Retinal pigment epithelial cell (primary cell): Measurements from ENCODE around the gene DHX29.
"Not testable (repeated sequence)": the region's sequence is repeated elsewhere in the genome, so short reads cannot be mapped to it uniquely, and the experiment has no call there.

ENCODE experiments used
- DNase-seq: peaks from one replicate; pipeline ENCODE4 v3.0.0-alpha.2; 2010; ENCODE audit warnings: low read depth
- H3K4me3 ChIP-seq: 2 replicates; pipeline ENCODE4 v1.5.1; 2011; ENCODE audit warnings: mild to moderate bottlenecking, low read length, control low read depth, moderate library complexity
- CTCF ChIP-seq: conservative IDR thresholded peaks from 2 replicates; pipeline ENCODE4 v1.5.1; 2011; ENCODE audit warnings: low read depth, low read length, control low read depth, inconsistent platforms

Gene DHX29

DNA sequence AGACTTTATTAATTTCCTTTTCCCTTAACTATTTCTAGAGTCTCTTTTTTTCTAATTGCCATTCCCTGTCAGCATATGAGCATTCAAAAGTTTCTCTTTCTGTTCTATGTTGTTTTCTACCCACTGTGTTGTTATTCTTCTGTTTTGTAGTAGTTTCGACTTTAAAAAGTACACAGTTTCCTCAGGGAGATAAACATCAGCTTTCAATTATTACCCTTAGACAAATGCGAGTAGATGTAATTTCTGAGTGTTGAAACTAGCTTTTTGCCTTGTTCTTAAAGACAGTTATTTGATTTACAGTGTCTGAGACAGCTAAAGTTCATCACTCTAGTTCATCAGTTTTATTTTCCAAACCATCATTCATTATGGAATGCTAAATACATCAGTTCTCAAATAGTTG, 19.8 kb upstream of the DHX29 start:
- no peak for DNase-seq
- no peak overlapping the region for H3K4me3 ChIP-seq
- no peak for TF ChIP-seq CTCF

DNA sequence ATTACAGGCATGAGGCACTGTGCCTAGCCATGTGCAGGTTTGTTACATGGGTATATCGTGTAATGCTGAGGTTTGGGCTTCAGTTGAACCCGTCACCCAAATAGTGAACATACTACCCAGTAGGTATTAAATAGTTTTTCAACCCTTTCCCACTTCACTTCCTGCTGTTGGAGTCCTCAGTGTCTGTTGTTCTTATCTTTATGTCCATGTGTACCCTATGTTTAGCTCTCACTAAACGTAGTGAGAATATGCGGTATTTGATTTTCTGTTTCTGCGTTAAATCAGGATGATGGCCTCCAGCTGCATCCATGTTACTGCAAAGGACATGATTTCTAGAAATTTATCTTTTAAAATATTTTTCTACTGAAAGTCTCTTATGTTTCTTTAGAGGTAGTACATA, 18.1 kb upstream of the DHX29 start:
- TF ChIP-seq CTCF = no peak
- no peak overlapping the region for H3K4me3 ChIP-seq
- no peak for DNase-seq

- TF ChIP-seq CTCF = peak; percentile 65
Observed at GRCh38 chr5:55324815-55325418, 17.4 kb upstream of the DHX29 start.

GRCh38 chr5:55324006-55324405, 16.5 kb upstream of the DHX29 start:
- no peak for TF ChIP-seq CTCF
- DNase-seq = no peak

More at GRCh38 chr5:55324815-55325418, 17.4 kb upstream of the DHX29 start:
- H3K4me3 ChIP-seq = no peak overlapping the region
- DNase-seq = no peak

DNA sequence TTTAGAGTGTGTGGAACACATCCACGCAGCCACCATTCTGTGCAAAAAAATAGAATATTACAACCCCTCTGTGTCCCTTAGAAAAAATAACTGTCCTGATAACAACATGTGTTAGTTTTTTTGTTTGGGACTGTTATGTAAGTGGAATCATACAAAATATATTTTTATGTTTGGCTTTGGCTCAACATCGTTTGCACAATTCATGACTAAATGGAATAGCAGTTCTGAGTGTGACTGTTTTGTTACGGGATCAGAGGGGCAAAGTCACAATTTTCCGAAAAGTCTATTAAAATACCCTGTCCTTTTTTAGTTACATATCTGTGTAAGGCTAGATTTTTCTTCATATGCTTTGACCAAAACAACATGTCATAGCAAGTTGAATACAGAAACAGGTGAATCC, 13.1 kb upstream of the DHX29 start:
- TF ChIP-seq CTCF = no peak
- H3K4me3 ChIP-seq = no peak overlapping the region
- DNase-seq = no peak

More at GRCh38 chr5:55324006-55324405, 16.5 kb upstream of the DHX29 start:
- H3K4me3 ChIP-seq = no peak overlapping the region

DNA sequence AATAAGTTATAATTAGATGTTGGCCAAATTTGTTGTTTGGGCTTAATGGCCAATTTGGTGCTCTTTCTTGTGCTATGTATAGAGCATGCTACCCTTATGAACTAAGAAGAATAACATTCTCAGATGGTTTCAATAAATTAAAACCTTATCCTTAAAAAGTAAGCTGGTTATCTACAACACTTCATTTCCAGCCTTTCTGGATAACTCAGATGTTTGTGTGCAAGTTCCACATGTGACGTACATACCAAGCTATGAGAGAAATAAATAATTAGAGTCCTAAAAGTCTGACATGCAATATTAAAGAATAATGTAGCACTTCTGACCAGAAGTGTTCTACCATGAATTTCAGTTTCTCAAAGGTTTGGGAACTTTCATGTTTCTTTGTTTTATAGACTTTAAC, 12.0 kb upstream of the DHX29 start:
- DNase-seq = no peak
- TF ChIP-seq CTCF = no peak
- H3K4me3 ChIP-seq = no peak overlapping the region

DNA sequence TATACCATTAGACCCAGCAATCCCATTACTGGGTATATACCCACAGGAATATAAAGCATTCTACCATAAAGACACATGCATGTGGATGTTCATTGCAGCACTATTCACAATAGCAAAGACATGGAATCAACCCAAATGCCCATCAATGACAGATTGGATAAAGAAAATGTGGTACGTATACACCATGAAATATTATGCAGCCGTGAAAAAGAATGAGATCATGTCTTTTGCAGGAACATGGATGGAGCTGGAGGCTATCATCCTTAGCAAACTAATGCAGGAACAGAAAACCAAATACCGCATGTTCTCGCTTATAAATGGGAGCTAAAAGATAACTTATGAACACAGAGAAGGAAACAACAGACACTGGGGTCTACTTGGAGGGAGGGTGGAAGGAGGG, 10.7 kb upstream of the DHX29 start:
- H3K4me3 ChIP-seq, DNase-seq: not testable (repeated sequence)

DNA sequence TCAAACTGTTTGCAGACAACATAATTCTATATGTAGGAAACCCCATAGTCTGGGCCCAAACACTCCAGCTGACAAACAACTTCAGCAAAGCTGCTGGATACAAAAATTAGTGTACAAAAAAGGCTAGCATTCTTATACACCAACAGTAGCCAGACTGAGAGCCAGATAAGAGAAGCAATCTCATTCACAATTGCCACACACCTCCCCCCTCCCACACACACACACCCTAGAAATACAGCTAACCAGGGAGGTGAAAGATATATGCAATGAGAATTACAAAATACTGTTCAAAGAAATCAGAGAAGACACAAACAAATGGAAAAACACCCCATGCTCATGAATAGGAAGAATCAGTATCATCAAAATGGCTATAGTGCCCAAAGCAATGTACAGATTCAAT, 9.3 kb upstream of the DHX29 start:
- TF ChIP-seq CTCF = no peak
- no peak overlapping the region for H3K4me3 ChIP-seq
- DNase-seq = no peak
